Vagina (tissue), 2 donors: ENCODE measurements around the gene PKIB. TPM values are rescaled to one million over a fixed set of nuclear protein-coding genes. Genes with fewer than 3 reads are reported as not detected.

Source experiments
- DNase-seq, 2 donors: peaks; one replicate each; pipeline ENCODE4 v3.0.0-alpha.2; 2017; ENCODE audit errors: extremely low spot score in 2 of 2
- H3K27ac ChIP-seq: fragments of 200-600 bp; sonication (generic); one replicate; pipeline ENCODE4 v1.5.1; 2019
- H3K27me3 ChIP-seq: fragments of 200-600 bp; sonication (generic); one replicate; pipeline ENCODE4 v1.5.1; 2019
- H3K36me3 ChIP-seq, 2 donors: fragments of 200-600 bp; sonication (generic); one replicate each; pipeline ENCODE4 v1.5.1; 2017 to 2019
- H3K4me1 ChIP-seq: fragments of 200-600 bp; sonication (generic); one replicate; pipeline ENCODE4 v1.5.1; 2019
- H3K4me3 ChIP-seq, 2 donors: fragments of 200-600 bp; sonication (generic); 1 replicate in 1 of 2; 2 replicates in 1 of 2; pipeline ENCODE4 v1.5.1; 2016 to 2019
- H3K9me3 ChIP-seq: fragments of 200-600 bp; sonication (generic); one replicate; pipeline ENCODE4 v1.5.1; 2019
- POLR2A ChIP-seq, 2 donors: fragments of 450-650 bp; IDR thresholded peaks; one replicate each; pipeline ENCODE4 v1.6.1; 2017; ENCODE audit warnings: antibody characterized with exemption in 2 of 2, mild to moderate bottlenecking in 2 of 2, moderate library complexity in 2 of 2
- POLR2AphosphoS5 ChIP-seq, 2 donors: sonication (generic); formaldehyde crosslinking; IDR thresholded peaks; one replicate each; pipeline ENCODE4 v1.9.0; 2017; ENCODE audit warnings: antibody characterized with exemption in 2 of 2, mild to moderate bottlenecking in 2 of 2, low read depth in 1 of 2; ENCODE audit not compliant: insufficient read depth in 1 of 2
- intact Hi-C: fragments of 100-400 bp; cut with DNase I; formaldehyde crosslinking; loops from one replicate; pipeline ENCODE4 v1.15.1; 2023
- total RNA-seq: library from RNA; depleted of rRNA; stranded (reverse); fragments of >200 nt; gene quantifications from one replicate; pipeline ENCODE4 v1.2.3, GENCODE V29; 2016
- TF ChIP-seq, protein P1 (sequence below), 3 experiments: fragments of 450-650 bp in 2 of 3; fragments of 200-600 bp in 1 of 3; sonication (generic) in 1 of 3; IDR thresholded peaks; one replicate each; pipeline ENCODE4 v1.5.1; 2017 to 2019; ENCODE audit warnings: antibody characterized with exemption in 3 of 3, mild to moderate bottlenecking in 2 of 3, moderate library complexity in 2 of 3

Gene PKIB
- total RNA-seq, 1 donor from 2014 or later, result 2.7 TPM

DNA sequence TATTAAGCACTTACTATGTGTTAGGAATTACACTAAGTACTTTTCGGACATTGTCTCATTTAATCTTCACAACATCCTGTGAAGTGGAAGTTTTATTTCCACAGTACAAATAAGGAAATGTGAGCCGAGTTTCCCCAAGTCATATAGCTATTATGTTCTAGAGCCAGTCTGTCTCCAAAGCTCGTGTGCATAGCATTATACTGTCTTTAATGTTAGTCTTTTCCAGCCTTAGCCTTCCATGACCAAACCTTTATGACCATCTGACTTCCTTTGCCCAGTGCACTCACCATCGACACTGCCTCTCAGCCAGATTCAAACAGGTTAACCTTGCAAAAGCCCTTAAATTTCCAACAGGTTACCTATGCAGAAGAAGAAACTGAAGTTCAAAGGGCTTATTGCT, 55.7 kb downstream of the PKIB start:
- H3K4me3 ChIP-seq, result no peak overlapping the region
- no peak overlapping the region for H3K27ac ChIP-seq
- no peaks in the 10 kb centered on the region for H3K36me3 ChIP-seq
- no peaks in the 10 kb centered on the region for H3K4me1 ChIP-seq
- no peaks in the 10 kb centered on the region for H3K9me3 ChIP-seq
- TF ChIP-seq POLR2AphosphoS5 (IDR thresholded peaks at IDR 0.05; ENCODE audit: insufficient read depth in 1 of 2, low read depth in 1 of 2) (no peak), POLR2A (IDR thresholded peaks at IDR 0.05) (no peak)
- TF ChIP-seq, protein P1, sequence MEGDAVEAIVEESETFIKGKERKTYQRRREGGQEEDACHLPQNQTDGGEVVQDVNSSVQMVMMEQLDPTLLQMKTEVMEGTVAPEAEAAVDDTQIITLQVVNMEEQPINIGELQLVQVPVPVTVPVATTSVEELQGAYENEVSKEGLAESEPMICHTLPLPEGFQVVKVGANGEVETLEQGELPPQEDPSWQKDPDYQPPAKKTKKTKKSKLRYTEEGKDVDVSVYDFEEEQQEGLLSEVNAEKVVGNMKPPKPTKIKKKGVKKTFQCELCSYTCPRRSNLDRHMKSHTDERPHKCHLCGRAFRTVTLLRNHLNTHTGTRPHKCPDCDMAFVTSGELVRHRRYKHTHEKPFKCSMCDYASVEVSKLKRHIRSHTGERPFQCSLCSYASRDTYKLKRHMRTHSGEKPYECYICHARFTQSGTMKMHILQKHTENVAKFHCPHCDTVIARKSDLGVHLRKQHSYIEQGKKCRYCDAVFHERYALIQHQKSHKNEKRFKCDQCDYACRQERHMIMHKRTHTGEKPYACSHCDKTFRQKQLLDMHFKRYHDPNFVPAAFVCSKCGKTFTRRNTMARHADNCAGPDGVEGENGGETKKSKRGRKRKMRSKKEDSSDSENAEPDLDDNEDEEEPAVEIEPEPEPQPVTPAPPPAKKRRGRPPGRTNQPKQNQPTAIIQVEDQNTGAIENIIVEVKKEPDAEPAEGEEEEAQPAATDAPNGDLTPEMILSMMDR (IDR thresholded peaks at IDR 0.05), result no peak
- intact Hi-C loops, result no loop called here
- H3K27me3 ChIP-seq, result no peaks in the 10 kb centered on the region
- no peak for DNase-seq

DNA sequence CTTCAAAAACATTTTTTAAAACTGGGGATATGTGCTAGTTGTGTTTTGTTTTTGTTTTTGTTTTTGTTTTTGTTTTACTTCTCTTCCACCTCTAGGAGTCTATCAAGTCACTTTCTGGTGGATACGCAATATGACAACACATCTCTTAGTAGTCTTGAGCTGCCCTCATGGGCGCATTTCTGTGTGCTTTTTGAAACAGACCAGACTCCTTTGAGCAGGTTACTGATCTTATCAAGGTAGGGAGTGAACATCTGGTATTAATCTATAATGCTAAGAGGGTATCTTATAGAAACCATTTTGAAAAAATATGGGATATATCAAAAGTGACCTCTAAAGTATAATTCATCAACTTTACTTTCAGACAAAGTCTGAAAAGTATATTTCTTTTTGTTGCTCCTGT, 56.2 kb downstream of the PKIB start:
- H3K27ac ChIP-seq, result no peak overlapping the region
- TF ChIP-seq POLR2A (IDR thresholded peaks at IDR 0.05), result no peak
- TF ChIP-seq POLR2AphosphoS5 (IDR thresholded peaks at IDR 0.05; ENCODE audit: insufficient read depth in 1 of 2, low read depth in 1 of 2), result no peak
- TF ChIP-seq, protein P1 (IDR thresholded peaks at IDR 0.05), result no peak
- no peaks in the 10 kb centered on the region for H3K4me1 ChIP-seq
- no peaks in the 10 kb centered on the region for H3K36me3 ChIP-seq
- no peaks in the 10 kb centered on the region for H3K9me3 ChIP-seq
- DNase-seq, result no peak
- intact Hi-C loops, result no loop called here
- no peaks in the 10 kb centered on the region for H3K27me3 ChIP-seq
- H3K4me3 ChIP-seq, result no peak overlapping the region

DNA sequence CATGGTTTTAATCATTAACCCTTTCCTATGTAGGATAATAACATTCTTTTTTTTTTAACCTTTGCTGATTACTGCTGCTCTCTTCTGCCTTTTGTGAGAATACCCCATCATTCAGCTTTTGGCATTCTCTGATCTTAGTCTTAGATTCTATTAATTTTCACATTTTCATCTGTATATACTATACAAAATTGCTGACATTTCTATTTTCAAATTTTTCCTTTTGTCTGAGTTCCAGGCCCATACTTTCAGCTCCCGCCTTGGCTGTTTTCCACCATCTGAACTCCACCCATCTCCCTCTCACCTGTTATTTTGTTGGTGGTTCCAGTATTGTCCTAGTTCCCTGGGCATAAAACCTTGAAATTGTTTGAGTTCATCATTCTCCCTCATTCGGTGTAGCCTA, 59.2 kb downstream of the PKIB start:
- DNase-seq, result no peak
- intact Hi-C loops, result no loop called here
- H3K27ac ChIP-seq, result no peak overlapping the region
- no peaks in the 10 kb centered on the region for H3K9me3 ChIP-seq
- no peaks in the 10 kb centered on the region for H3K4me1 ChIP-seq
- no peaks in the 10 kb centered on the region for H3K36me3 ChIP-seq
- no peak overlapping the region for H3K4me3 ChIP-seq
- no peaks in the 10 kb centered on the region for H3K27me3 ChIP-seq
- TF ChIP-seq, protein P1 (IDR thresholded peaks at IDR 0.05), result no peak
- TF ChIP-seq POLR2AphosphoS5 (IDR thresholded peaks at IDR 0.05; ENCODE audit: insufficient read depth in 1 of 2, low read depth in 1 of 2), result no peak
- TF ChIP-seq POLR2A (IDR thresholded peaks at IDR 0.05), result no peak

DNA sequence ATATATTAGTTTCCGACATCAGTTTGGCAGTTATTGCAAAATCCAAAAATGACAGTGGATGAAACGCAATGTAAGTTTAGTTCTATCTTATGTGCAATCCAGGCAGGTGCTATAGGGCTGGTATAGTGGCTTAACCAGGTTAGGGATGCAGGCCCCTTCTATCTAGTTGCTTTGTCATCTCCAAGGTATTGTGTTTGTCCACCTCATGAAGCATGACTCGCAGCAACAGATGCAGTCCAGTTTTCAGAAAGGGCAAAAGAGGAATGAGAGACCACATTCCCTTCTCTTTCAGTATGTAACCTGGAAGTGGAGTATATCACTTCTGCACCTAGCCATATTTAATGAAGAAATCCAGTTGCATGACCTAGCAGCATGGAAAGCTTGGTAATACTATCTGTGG, 59.7 kb downstream of the PKIB start:
- intact Hi-C loops, result no loop called here

DNA sequence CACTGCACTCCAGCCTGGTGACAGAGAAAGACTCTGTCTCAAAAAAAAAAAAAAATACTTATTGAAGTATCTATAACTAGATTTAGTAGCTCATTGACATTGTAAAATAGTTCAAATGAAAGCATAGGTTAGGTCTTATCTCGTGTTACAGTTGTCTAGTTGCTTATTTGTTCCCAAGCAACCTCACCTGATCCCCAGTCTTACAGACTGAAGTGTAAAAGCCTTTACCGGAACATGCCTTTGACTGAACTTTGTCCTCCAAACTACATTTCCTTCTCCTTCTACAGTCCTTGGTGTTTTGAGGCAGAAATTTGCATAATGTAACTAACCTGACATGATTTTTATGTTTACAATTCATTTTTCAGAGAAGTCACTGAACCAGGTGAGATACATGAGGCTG, 61.0 kb downstream of the PKIB start:
- Histone ChIP-seq H3K4me1 (no peaks in the 10 kb centered on the region), H3K27ac (no peak overlapping the region), H3K9me3 (no peaks in the 10 kb centered on the region), H3K36me3 (no peaks in the 10 kb centered on the region), H3K4me3 (no peak overlapping the region), H3K27me3 (no peaks in the 10 kb centered on the region)
- TF ChIP-seq, protein P1 (IDR thresholded peaks at IDR 0.05), result no peak
- TF ChIP-seq POLR2A (IDR thresholded peaks at IDR 0.05), result no peak
- TF ChIP-seq POLR2AphosphoS5 (IDR thresholded peaks at IDR 0.05; ENCODE audit: insufficient read depth in 1 of 2, low read depth in 1 of 2), result no peak
- intact Hi-C loops, result no loop called here
- no peak for DNase-seq

More for the DNA sequence above, 59.7 kb downstream of the PKIB start:
- no peak for DNase-seq
- H3K9me3 ChIP-seq, result no peaks in the 10 kb centered on the region
- no peak overlapping the region for H3K27ac ChIP-seq
- H3K4me1 ChIP-seq, result no peaks in the 10 kb centered on the region
- H3K27me3 ChIP-seq, result no peaks in the 10 kb centered on the region
- no peaks in the 10 kb centered on the region for H3K36me3 ChIP-seq
- no peak overlapping the region for H3K4me3 ChIP-seq
- TF ChIP-seq POLR2AphosphoS5 (IDR thresholded peaks at IDR 0.05; ENCODE audit: insufficient read depth in 1 of 2, low read depth in 1 of 2), result no peak
- TF ChIP-seq, protein P1 (IDR thresholded peaks at IDR 0.05), result no peak
- TF ChIP-seq POLR2A (IDR thresholded peaks at IDR 0.05), result no peak
